ENCODE results near the gene AQP6.

Gene AQP6

GRCh38 chr12:49944718-49945117, 28.0 kb upstream of the AQP6 start:
- H2AFZ ChIP-seq (ENCODE audit: low read depth, low read length): 0 out of 2 replicates have a peak overlapping the region, but pooled peaks have one; percentile 41
- no peak overlapping the region; the same call in 1 of the 2 replicates for H3K9ac ChIP-seq (ENCODE audit: low read depth, low read length)
- no peaks in the 10 kb centered on the region for H4K20me1 ChIP-seq (ENCODE audit: insufficient read depth, low read length)
- H3K79me2 ChIP-seq (ENCODE audit: insufficient read depth, low read length): no peaks in the 10 kb centered on the region
- no peak for TF ChIP-seq CTCF (IDR thresholded peaks at IDR 0.05; ENCODE audit: borderline replicate concordance, extremely low read depth, low read length, poor library complexity, severe bottlenecking)
- TF ChIP-seq EZH2 (IDR thresholded peaks at IDR 0.05; ENCODE audit: borderline replicate concordance, low read depth, low read length, severe bottlenecking): no peak
- peak overlapping the region; percentile 60; the same call in 1 of the 2 replicates for H3K4me2 ChIP-seq (ENCODE audit: insufficient read depth, low read length)
- H3K27me3 ChIP-seq (ENCODE audit: insufficient read depth, low read length, poor library complexity): peaks cover 3% of the 10 kb centered on the region
- H3K4me3 ChIP-seq (ENCODE audit: low read depth in 1 of 2, low read length in 2 of 2): no peak overlapping the region
- H3K27ac ChIP-seq (ENCODE audit: low read length): no peak overlapping the region
- H3K9me3 ChIP-seq (ENCODE audit: insufficient read depth, low read length, severe bottlenecking): no peaks in the 10 kb centered on the region
- no peaks in the 10 kb centered on the region for H3K36me3 ChIP-seq (ENCODE audit: insufficient read depth, low read length)
- no peak for ATAC-seq (ENCODE audit: insufficient read depth, low read depth)
- peaks cover 9% of the 10 kb centered on the region for H3K4me1 ChIP-seq (ENCODE audit: insufficient read depth, low read length)
- no peak for DNase-seq

- Histone ChIP-seq H2AFZ (ENCODE audit: low read depth, low read length) (peak overlapping the region; percentile 57), H3K4me3 (ENCODE audit: low read depth in 1 of 2, low read length in 2 of 2) (peak overlapping the region in 1 of 2 experiments; percentile 45; a peak in 2 of 4 replicates)
Measured at GRCh38 chr12:49945394-49946080, 27.2 kb upstream of the AQP6 start.

GRCh38 chr12:49946086-49946485, 26.7 kb upstream of the AQP6 start:
- H3K9ac ChIP-seq (ENCODE audit: low read depth, low read length): no peak overlapping the region; the same call in 1 of the 2 replicates

More at GRCh38 chr12:49945394-49946080, 27.2 kb upstream of the AQP6 start:
- Histone ChIP-seq H3K27ac (ENCODE audit: low read length) (peak overlapping the region; percentile 42; the same call in 1 of the 2 replicates), H3K79me2 (ENCODE audit: insufficient read depth, low read length) (no peaks in the 10 kb centered on the region), H3K9ac (ENCODE audit: low read depth, low read length) (peak overlapping the region; percentile 15; the same call in 1 of the 2 replicates), H3K4me1 (ENCODE audit: insufficient read depth, low read length) (peaks cover 9% of the 10 kb centered on the region), H3K36me3 (ENCODE audit: insufficient read depth, low read length) (no peaks in the 10 kb centered on the region), H4K20me1 (ENCODE audit: insufficient read depth, low read length) (no peaks in the 10 kb centered on the region), H3K4me2 (ENCODE audit: insufficient read depth, low read length) (peak overlapping the region; percentile 60), H3K9me3 (ENCODE audit: insufficient read depth, low read length, severe bottlenecking) (no peaks in the 10 kb centered on the region), H3K27me3 (ENCODE audit: insufficient read depth, low read length, poor library complexity) (peaks cover 3% of the 10 kb centered on the region)
- DNase-seq (peak; percentile 83), ATAC-seq (ENCODE audit: insufficient read depth, low read depth) (peak; percentile 99)
- TF ChIP-seq EZH2 (IDR thresholded peaks at IDR 0.05; ENCODE audit: borderline replicate concordance, low read depth, low read length, severe bottlenecking) (no peak), CTCF (IDR thresholded peaks at IDR 0.05; ENCODE audit: borderline replicate concordance, extremely low read depth, low read length, poor library complexity, severe bottlenecking) (peak; percentile 93)

More at GRCh38 chr12:49946086-49946485, 26.7 kb upstream of the AQP6 start:
- H3K9me3 ChIP-seq (ENCODE audit: insufficient read depth, low read length, severe bottlenecking): no peaks in the 10 kb centered on the region
- no peaks in the 10 kb centered on the region for H3K36me3 ChIP-seq (ENCODE audit: insufficient read depth, low read length)
- H3K27me3 ChIP-seq (ENCODE audit: insufficient read depth, low read length, poor library complexity): peaks cover 3% of the 10 kb centered on the region
- no peak overlapping the region for H3K4me3 ChIP-seq (ENCODE audit: low read depth in 1 of 2, low read length in 2 of 2)
- peaks cover 9% of the 10 kb centered on the region for H3K4me1 ChIP-seq (ENCODE audit: insufficient read depth, low read length)
- TF ChIP-seq CTCF (IDR thresholded peaks at IDR 0.05; ENCODE audit: borderline replicate concordance, extremely low read depth, low read length, poor library complexity, severe bottlenecking) (no peak), EZH2 (IDR thresholded peaks at IDR 0.05; ENCODE audit: borderline replicate concordance, low read depth, low read length, severe bottlenecking) (no peak)
- DNase-seq (no peak), ATAC-seq (ENCODE audit: insufficient read depth, low read depth) (no peak)
- no peak overlapping the region; the same call in 1 of the 2 replicates for H3K4me2 ChIP-seq (ENCODE audit: insufficient read depth, low read length)
- H3K27ac ChIP-seq (ENCODE audit: low read length): no peak overlapping the region
- peak overlapping the region; percentile 57 for H2AFZ ChIP-seq (ENCODE audit: low read depth, low read length)
- no peaks in the 10 kb centered on the region for H4K20me1 ChIP-seq (ENCODE audit: insufficient read depth, low read length)
- no peaks in the 10 kb centered on the region for H3K79me2 ChIP-seq (ENCODE audit: insufficient read depth, low read length)
